IPS DF 4.7 (cell line): Measurements from ENCODE around the gene SH3BGR.
"Not testable (repeated sequence)": the region's sequence is repeated elsewhere in the genome, so short reads cannot be mapped to it uniquely, and the experiment has no call there.

ENCODE experiments used
- DNase-seq: peaks from one replicate; pipeline ENCODE4 v3.0.0-alpha.2; 2013; ENCODE audit warnings: low spot score; ENCODE audit errors: extremely low read depth

Gene SH3BGR

GRCh38 chr21:39451332-39452206, at the start of gene SH3BGR:
Gene SH3BGR (plus strand): TSS chr21:39451970. CDS start chr21:39452097, 127 bp downstream.
- peak; percentile 33 for DNase-seq

GRCh38 chr21:39406065-39406464, 45.7 kb upstream of the SH3BGR start:
- no peak for DNase-seq

GRCh38 chr21:39419204-39419603, 32.6 kb upstream of the SH3BGR start:
- DNase-seq: not testable (repeated sequence)

GRCh38 chr21:39422527-39423241, 29.1 kb upstream of the SH3BGR start:
- DNase-seq: no peak

GRCh38 chr21:39429445-39429844, 22.3 kb upstream of the SH3BGR start:
- DNase-seq: no peak

GRCh38 chr21:39430016-39430415, 21.8 kb upstream of the SH3BGR start:
- no peak for DNase-seq

GRCh38 chr21:39430457-39430856, 21.3 kb upstream of the SH3BGR start:
- DNase-seq: no peak

- DNase-seq: no peak
Measured at GRCh38 chr21:39430954-39431353, 20.8 kb upstream of the SH3BGR start.

- DNase-seq: no peak
Measured at GRCh38 chr21:39434950-39435349, 16.8 kb upstream of the SH3BGR start.

GRCh38 chr21:39439232-39439631, 12.5 kb upstream of the SH3BGR start:
- DNase-seq: no peak

GRCh38 chr21:39441502-39442475, 10.0 kb upstream of the SH3BGR start:
- no peak for DNase-seq

GRCh38 chr21:39444421-39445180, 7.2 kb upstream of the SH3BGR start:
- no peak for DNase-seq

GRCh38 chr21:39445321-39446269, 6.2 kb upstream of the SH3BGR start, which contains the start of gene LCA5L:
Gene LCA5L (minus strand): TSS chr21:39445778. CDS start chr21:39428493, 17,285 bp downstream.
- DNase-seq: peak; percentile 25

GRCh38 chr21:39447264-39447663, 4.5 kb upstream of the SH3BGR start:
- no peak for DNase-seq

GRCh38 chr21:39452207-39452969, 618 bp downstream of the SH3BGR start:
- DNase-seq: no peak

GRCh38 chr21:39452970-39453342, 1.2 kb downstream of the SH3BGR start:
- DNase-seq: no peak

GRCh38 chr21:39453571-39454179, 1.9 kb downstream of the SH3BGR start:
- DNase-seq: no peak
